Smooth muscle cell (in vitro differentiated cells): Measurements from ENCODE around the gene MLXIP. TPM values are rescaled to one million over a fixed set of nuclear protein-coding genes. Genes with fewer than 3 reads are reported as not detected.

Experiments
- DNase-seq: peaks from one replicate; lab custom pipeline; 2025; ENCODE audit not compliant: unreplicated experiment; lab: John Stamatoyannopoulos, UW
- H2AFZ ChIP-seq: fragments of 200-600 bp; sonication (generic); 2 replicates; pipeline ENCODE4 v1.6.0; 2016; ENCODE audit warnings: antibody characterized with exemption, low read depth, mild to moderate bottlenecking
- H3F3A ChIP-seq: fragments of 200-600 bp; sonication (generic); 2 replicates; pipeline ENCODE4 v1.6.0; 2017; ENCODE audit warnings: antibody characterized with exemption, low read depth
- H3K27ac ChIP-seq: fragments of 200-600 bp; sonication (generic); 2 replicates; pipeline ENCODE4 v1.5.1; 2016; ENCODE audit warnings: low read depth, mild to moderate bottlenecking
- H3K27me3 ChIP-seq: fragments of 200-600 bp; sonication (generic); 2 replicates; pipeline ENCODE4 v1.6.1; 2016; ENCODE audit warnings: low read depth, mild to moderate bottlenecking
- H3K36me3 ChIP-seq: fragments of 200-600 bp; sonication (generic); 2 replicates; pipeline ENCODE4 v1.5.1; 2016; ENCODE audit warnings: low read depth
- H3K4me1 ChIP-seq: fragments of 200-600 bp; sonication (generic); 2 replicates; pipeline ENCODE4 v1.5.1; 2016; ENCODE audit warnings: low read depth
- H3K4me2 ChIP-seq: fragments of 200-600 bp; sonication (generic); 2 replicates; pipeline ENCODE4 v1.6.0; 2016; ENCODE audit warnings: mild to moderate bottlenecking
- H3K4me3 ChIP-seq: fragments of 200-600 bp; sonication (generic); 2 replicates; pipeline ENCODE4 v1.5.1; 2016; ENCODE audit warnings: mild to moderate bottlenecking
- H3K79me2 ChIP-seq: fragments of 200-600 bp; sonication (generic); 2 replicates; pipeline ENCODE4 v1.6.0; 2016; ENCODE audit warnings: low read depth, mild to moderate bottlenecking
- H3K9ac ChIP-seq: fragments of 200-600 bp; sonication (generic); 2 replicates; pipeline ENCODE4 v1.6.0; 2016; ENCODE audit warnings: low read depth
- H3K9me3 ChIP-seq: fragments of 200-600 bp; sonication (generic); replicated peaks from 2 replicates; pipeline ENCODE4 v1.5.1; 2016; ENCODE audit warnings: low read depth
- H4K20me1 ChIP-seq: fragments of 200-600 bp; sonication (generic); 2 replicates; pipeline ENCODE4 v1.6.0; 2016; ENCODE audit warnings: low read depth
- CTCF ChIP-seq: fragments of 200-600 bp; sonication (generic); IDR thresholded peaks from 2 replicates; pipeline ENCODE4 v1.5.1; 2017; ENCODE audit warnings: borderline replicate concordance, mild to moderate bottlenecking, antibody characterized with exemption; ENCODE audit not compliant: insufficient read depth, poor library complexity, severe bottlenecking
- WGBS: methylation state at CpG from one replicate; pipeline ENCODE4 v1.1.7; 2016; ENCODE audit warnings: low lambda C conversion rate; 5-methylcytosine and 5-hydroxymethylcytosine counted together
- polyA plus RNA-seq: library from polyadenylated mRNA; unstranded; fragments of >200 nt; fragmentation: Nextera tagmentation; extraction: Ambion mirVana; gene quantifications from 2 replicates; pipeline ENCODE4 v1.2.1, GENCODE V29; 2016
- total RNA-seq: library from RNA; depleted of rRNA; stranded (reverse); fragments of >200 nt; gene quantifications from 2 replicates; pipeline ENCODE4 v1.2.3, GENCODE V29; 2014

MLXIP gene
- 7.6 and 11.8 TPM in 2 replicates for total RNA-seq
- polyA plus RNA-seq: 15.3 and 24.7 TPM in 2 replicates

- Histone ChIP-seq H2AFZ (peak within 1 kb of the TSS; percentile 88), H4K20me1 (peaks cover 29% of the 10 kb centered on the region), H3K4me1 (peaks cover 32% of the 10 kb centered on the region), H3K27me3 (no peaks in the 10 kb centered on the region), H3K79me2 (peaks cover 35% of the 10 kb centered on the region), H3K9me3 (no peaks in the 10 kb centered on the region), H3K9ac (peak within 1 kb of the TSS; percentile 85), H3K4me2 (peak within 1 kb of the TSS; percentile 91), H3K36me3 (no peaks in the 10 kb centered on the region), H3K4me3 (peak within 1 kb of the TSS; percentile 67), H3F3A (peaks cover 19% of the 10 kb centered on the region), H3K27ac (peak within 1 kb of the TSS; percentile 97)
- 2% methylated on average over 56 of the region's 113 CpGs for WGBS
- TF ChIP-seq CTCF: no peak
- DNase-seq: peak; percentile 74
Observed at GRCh38 chr12:122078141-122079032, at the start of gene MLXIP. Gene MLXIP, plus strand, starts transcription at chr12:122078756. Its CDS starts 98 bp downstream, at chr12:122078854.

- no peak for DNase-seq
- no peak for TF ChIP-seq CTCF
- Histone ChIP-seq H2AFZ (no peak overlapping the region), H4K20me1 (peaks cover 7% of the 10 kb centered on the region), H3K27me3 (no peaks in the 10 kb centered on the region), H3K9me3 (no peaks in the 10 kb centered on the region), H3K9ac (no peak overlapping the region), H3K4me2 (no peak overlapping the region), H3K27ac (no peak overlapping the region), H3F3A (peaks cover 2% of the 10 kb centered on the region), H3K4me3 (no peak overlapping the region), H3K79me2 (no peaks in the 10 kb centered on the region), H3K4me1 (no peaks in the 10 kb centered on the region), H3K36me3 (no peaks in the 10 kb centered on the region)
- 96% methylated on average over 23 of the region's 23 CpGs for WGBS
Observed at GRCh38 chr12:122028905-122029560, 49.5 kb upstream of the MLXIP start.

GRCh38 chr12:122029620-122030423, 48.7 kb upstream of the MLXIP start:
- Histone ChIP-seq H3K4me2 (no peak overlapping the region), H3F3A (no peaks in the 10 kb centered on the region), H4K20me1 (peaks cover 7% of the 10 kb centered on the region), H3K4me1 (no peaks in the 10 kb centered on the region), H3K27me3 (no peaks in the 10 kb centered on the region), H3K36me3 (no peaks in the 10 kb centered on the region), H3K79me2 (no peaks in the 10 kb centered on the region), H3K9ac (no peak overlapping the region), H2AFZ (no peak overlapping the region), H3K9me3 (no peaks in the 10 kb centered on the region), H3K27ac (no peak overlapping the region), H3K4me3 (no peak overlapping the region)
- TF ChIP-seq CTCF: no peak
- 74% methylated on average over 28 of the region's 28 CpGs for WGBS
- DNase-seq: no peak
